SU-DHL-6 (cell line): Measurements from ENCODE around the gene PGAM4.

Source experiments
- H2AFZ ChIP-seq: fragments of 200-600 bp; sonication (generic); 2 replicates; pipeline ENCODE4 v1.6.1; 2014; ENCODE audit warnings: low read depth, mild to moderate bottlenecking, moderate library complexity, mixed read lengths, antibody characterized with exemption, low read length; ENCODE audit not compliant: severe bottlenecking
- H3F3A ChIP-seq: fragments of 200-600 bp; shearing (Covaris generic); 2 replicates; pipeline ENCODE4 v1.6.0; 2016; ENCODE audit warnings: antibody characterized with exemption, mild to moderate bottlenecking; ENCODE audit not compliant: insufficient read depth
- H3K27ac ChIP-seq: fragments of 200-600 bp; sonication (generic); 2 replicates; pipeline ENCODE4 v1.5.1; 2016; ENCODE audit warnings: low read depth, mild to moderate bottlenecking, low read length, moderate library complexity, mixed read lengths
- H3K27me3 ChIP-seq: fragments of 200-600 bp; sonication (generic), shearing (Covaris generic); 2 replicates; pipeline ENCODE4 v1.6.0; 2014; ENCODE audit warnings: mild to moderate bottlenecking, low read length
- H3K36me3 ChIP-seq: fragments of 200-600 bp; sonication (generic); 2 replicates; pipeline ENCODE4 v1.6.1; 2014; ENCODE audit warnings: mild to moderate bottlenecking, low read length, mixed read lengths
- H3K4me2 ChIP-seq: fragments of 300-600, 200-600 bp; shearing (Covaris generic), sonication (generic); 2 replicates; pipeline ENCODE4 v1.6.0; 2014; ENCODE audit warnings: low read length, low read depth, mild to moderate bottlenecking; ENCODE audit not compliant: poor library complexity, severe bottlenecking
- H3K4me3 ChIP-seq: fragments of 200-600 bp; sonication (generic); 2 replicates; pipeline ENCODE4 v1.5.1; 2014; ENCODE audit warnings: antibody characterized with exemption, low read length, mild to moderate bottlenecking, mixed read lengths; ENCODE audit not compliant: insufficient read depth, poor library complexity, severe bottlenecking
- H3K79me2 ChIP-seq: fragments of 200-600 bp; sonication (generic); 2 replicates; pipeline ENCODE4 v1.6.1; 2014; ENCODE audit warnings: mild to moderate bottlenecking, low read length, moderate library complexity; ENCODE audit not compliant: insufficient read depth
- H3K9ac ChIP-seq: fragments of 200-600 bp; sonication (generic); 2 replicates; pipeline ENCODE4 v1.7.0; 2014; ENCODE audit warnings: mild to moderate bottlenecking, low read length
- H3K9me2 ChIP-seq: fragments of 200-600 bp; sonication (generic); replicated peaks from 2 replicates; pipeline ENCODE4 v1.6.1; 2014; ENCODE audit warnings: low read length; ENCODE audit not compliant: insufficient read depth
- H3K9me3 ChIP-seq: fragments of 200-600 bp; sonication (generic); 2 replicates; pipeline ENCODE4 v1.6.1; 2014; ENCODE audit warnings: low read length, mixed read lengths; ENCODE audit not compliant: insufficient read depth
- H4K20me1 ChIP-seq: fragments of 200-600 bp; sonication (generic); 2 replicates; pipeline ENCODE4 v1.6.1; 2014; ENCODE audit warnings: low read depth, mild to moderate bottlenecking, antibody characterized with exemption, low read length, moderate library complexity, mixed read lengths
- CTCF ChIP-seq: fragments of 200-600 bp; sonication (generic); IDR thresholded peaks from one replicate; pipeline ENCODE4 v1.5.1; 2017; ENCODE audit warnings: antibody characterized with exemption, mild to moderate bottlenecking, low read length, moderate library complexity; ENCODE audit not compliant: insufficient read depth, poor library complexity, severe bottlenecking
- EZH2phosphoT487 ChIP-seq: fragments of 200-600 bp; sonication (generic), shearing (Covaris generic); conservative IDR thresholded peaks from 2 replicates; pipeline ENCODE4 v1.6.1; 2018; ENCODE audit warnings: mild to moderate bottlenecking, antibody characterized with exemption, low read length, moderate library complexity, mixed read lengths

Gene PGAM4

GRCh38 chrX:77966361-77966760 lies 3.1 kb downstream of the PGAM4 start:
- H3K27ac ChIP-seq, result no peak overlapping the region
- H2AFZ ChIP-seq, result no peak overlapping the region
- H3K9me3 ChIP-seq, result no peaks in the 10 kb centered on the region
- no peaks in the 10 kb centered on the region for H4K20me1 ChIP-seq
- no peak overlapping the region for H3K4me2 ChIP-seq
- H3K36me3 ChIP-seq, result no peaks in the 10 kb centered on the region
- H3K27me3 ChIP-seq, result no peaks in the 10 kb centered on the region
- no peaks in the 10 kb centered on the region for H3F3A ChIP-seq
- H3K79me2 ChIP-seq, result no peaks in the 10 kb centered on the region
- no peak for TF ChIP-seq EZH2phosphoT487
- TF ChIP-seq CTCF, result no peak
- H3K4me3 ChIP-seq, result no peak overlapping the region
- H3K9me2 ChIP-seq, result no peaks in the 10 kb centered on the region
- H3K9ac ChIP-seq, result no peak overlapping the region

GRCh38 chrX:77962068-77962902 lies 7.2 kb downstream of the PGAM4 start:
- H3K27ac ChIP-seq, result no peak overlapping the region
- H3K9me2 ChIP-seq, result no peaks in the 10 kb centered on the region
- no peak for TF ChIP-seq CTCF
- TF ChIP-seq EZH2phosphoT487, result no peak
- H3K9me3 ChIP-seq, result no peaks in the 10 kb centered on the region
- H4K20me1 ChIP-seq, result no peaks in the 10 kb centered on the region
- no peaks in the 10 kb centered on the region for H3K36me3 ChIP-seq
- H3K4me3 ChIP-seq, result no peak overlapping the region
- no peaks in the 10 kb centered on the region for H3K79me2 ChIP-seq
- no peaks in the 10 kb centered on the region for H3F3A ChIP-seq
- no peaks in the 10 kb centered on the region for H3K27me3 ChIP-seq
- H2AFZ ChIP-seq, result no peak overlapping the region
- H3K4me2 ChIP-seq, result no peak overlapping the region
- H3K9ac ChIP-seq, result no peak overlapping the region

- no peak for TF ChIP-seq CTCF
- no peak for TF ChIP-seq EZH2phosphoT487
- Histone ChIP-seq H2AFZ (no peak overlapping the region), H3K79me2 (no peaks in the 10 kb centered on the region), H3K36me3 (no peaks in the 10 kb centered on the region), H3F3A (no peaks in the 10 kb centered on the region), H3K9me3 (no peaks in the 10 kb centered on the region), H3K9ac (no peak overlapping the region), H4K20me1 (no peaks in the 10 kb centered on the region), H3K27ac (no peak overlapping the region), H3K4me3 (no peak overlapping the region), H3K4me2 (no peak overlapping the region), H3K9me2 (no peaks in the 10 kb centered on the region), H3K27me3 (no peaks in the 10 kb centered on the region)
Observed at GRCh38 chrX:77961063-77961462, 8.4 kb downstream of the PGAM4 start.
